AG09309 (cell line): ENCODE results near the gene MSX1.

Source experiments
- DNase-seq: peaks from one replicate; pipeline ENCODE4 v3.0.0-alpha.2; 2010; ENCODE audit warnings: low read depth
- H3K4me3 ChIP-seq: 2 replicates; pipeline ENCODE4 v1.5.1; 2011; ENCODE audit warnings: mild to moderate bottlenecking, low read depth, low read length, moderate library complexity; ENCODE audit not compliant: control insufficient read depth
- TF ChIP-seq, protein P1 (sequence below): IDR thresholded peaks from 2 replicates; pipeline ENCODE4 v1.5.1; 2011; ENCODE audit warnings: mild to moderate bottlenecking, low read depth, low read length, inconsistent platforms; ENCODE audit not compliant: insufficient read depth, control insufficient read depth; ENCODE audit errors: missing control alignments

MSX1 gene

GRCh38 chr4:4884611-4885010 lies 25.1 kb downstream of the MSX1 start:
- H3K4me3 ChIP-seq: no peak overlapping the region
- DNase-seq: no peak
- TF ChIP-seq, protein P1, sequence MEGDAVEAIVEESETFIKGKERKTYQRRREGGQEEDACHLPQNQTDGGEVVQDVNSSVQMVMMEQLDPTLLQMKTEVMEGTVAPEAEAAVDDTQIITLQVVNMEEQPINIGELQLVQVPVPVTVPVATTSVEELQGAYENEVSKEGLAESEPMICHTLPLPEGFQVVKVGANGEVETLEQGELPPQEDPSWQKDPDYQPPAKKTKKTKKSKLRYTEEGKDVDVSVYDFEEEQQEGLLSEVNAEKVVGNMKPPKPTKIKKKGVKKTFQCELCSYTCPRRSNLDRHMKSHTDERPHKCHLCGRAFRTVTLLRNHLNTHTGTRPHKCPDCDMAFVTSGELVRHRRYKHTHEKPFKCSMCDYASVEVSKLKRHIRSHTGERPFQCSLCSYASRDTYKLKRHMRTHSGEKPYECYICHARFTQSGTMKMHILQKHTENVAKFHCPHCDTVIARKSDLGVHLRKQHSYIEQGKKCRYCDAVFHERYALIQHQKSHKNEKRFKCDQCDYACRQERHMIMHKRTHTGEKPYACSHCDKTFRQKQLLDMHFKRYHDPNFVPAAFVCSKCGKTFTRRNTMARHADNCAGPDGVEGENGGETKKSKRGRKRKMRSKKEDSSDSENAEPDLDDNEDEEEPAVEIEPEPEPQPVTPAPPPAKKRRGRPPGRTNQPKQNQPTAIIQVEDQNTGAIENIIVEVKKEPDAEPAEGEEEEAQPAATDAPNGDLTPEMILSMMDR: no peak

GRCh38 chr4:4887426-4887825 lies 28.0 kb downstream of the MSX1 start:
- no peak overlapping the region for H3K4me3 ChIP-seq
- TF ChIP-seq, protein P1: no peak
- no peak for DNase-seq

DNA sequence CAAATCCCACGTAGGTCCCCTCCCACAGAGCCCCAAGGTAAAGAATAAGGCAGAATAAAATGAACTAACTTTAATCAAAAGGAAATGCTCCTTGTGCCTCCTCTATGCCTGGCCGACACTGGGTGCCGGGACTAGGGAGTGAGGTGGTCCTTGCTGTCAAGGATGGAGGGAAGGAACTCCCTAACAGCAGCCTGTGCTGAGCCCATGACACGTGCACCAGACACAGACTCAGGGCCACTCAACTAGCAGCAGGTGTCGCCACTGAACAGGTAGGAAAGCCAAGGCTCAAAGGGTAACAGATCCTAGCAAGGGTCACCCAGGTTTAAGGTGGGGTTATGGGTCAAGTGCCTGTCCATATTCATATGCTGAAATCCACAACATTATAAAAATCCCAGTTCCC lies 29.2 kb downstream of the MSX1 start:
- TF ChIP-seq, protein P1: no peak
- no peak overlapping the region for H3K4me3 ChIP-seq
- DNase-seq: no peak

- H3K4me3 ChIP-seq: no peak overlapping the region
- DNase-seq: no peak
- TF ChIP-seq, protein P1: no peak
Observed at GRCh38 chr4:4889781-4890180, 30.3 kb downstream of the MSX1 start.

- DNase-seq: no peak
- TF ChIP-seq, protein P1: no peak
- no peak overlapping the region for H3K4me3 ChIP-seq
Observed at GRCh38 chr4:4890574-4891255, 31.2 kb downstream of the MSX1 start.

DNA sequence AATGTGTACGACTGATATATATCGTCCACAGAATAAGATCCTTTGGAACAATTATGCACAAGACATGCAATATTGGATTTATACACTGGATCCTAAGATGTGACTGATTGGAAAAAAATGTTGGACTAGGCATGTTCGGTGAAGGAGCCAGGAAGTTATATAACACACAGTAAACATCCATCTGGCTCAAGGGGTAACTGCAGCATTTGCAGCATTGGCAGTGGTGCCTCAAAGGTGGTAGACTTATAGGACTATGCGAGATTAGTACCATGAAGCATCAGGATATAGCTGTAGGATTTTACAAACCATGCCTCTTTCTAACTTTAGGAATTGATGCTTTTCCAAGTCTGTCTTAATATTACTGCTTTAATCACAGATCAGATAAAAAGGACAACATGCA lies 34.3 kb downstream of the MSX1 start:
- no peak overlapping the region for H3K4me3 ChIP-seq
- TF ChIP-seq, protein P1: no peak
- DNase-seq: no peak

DNA sequence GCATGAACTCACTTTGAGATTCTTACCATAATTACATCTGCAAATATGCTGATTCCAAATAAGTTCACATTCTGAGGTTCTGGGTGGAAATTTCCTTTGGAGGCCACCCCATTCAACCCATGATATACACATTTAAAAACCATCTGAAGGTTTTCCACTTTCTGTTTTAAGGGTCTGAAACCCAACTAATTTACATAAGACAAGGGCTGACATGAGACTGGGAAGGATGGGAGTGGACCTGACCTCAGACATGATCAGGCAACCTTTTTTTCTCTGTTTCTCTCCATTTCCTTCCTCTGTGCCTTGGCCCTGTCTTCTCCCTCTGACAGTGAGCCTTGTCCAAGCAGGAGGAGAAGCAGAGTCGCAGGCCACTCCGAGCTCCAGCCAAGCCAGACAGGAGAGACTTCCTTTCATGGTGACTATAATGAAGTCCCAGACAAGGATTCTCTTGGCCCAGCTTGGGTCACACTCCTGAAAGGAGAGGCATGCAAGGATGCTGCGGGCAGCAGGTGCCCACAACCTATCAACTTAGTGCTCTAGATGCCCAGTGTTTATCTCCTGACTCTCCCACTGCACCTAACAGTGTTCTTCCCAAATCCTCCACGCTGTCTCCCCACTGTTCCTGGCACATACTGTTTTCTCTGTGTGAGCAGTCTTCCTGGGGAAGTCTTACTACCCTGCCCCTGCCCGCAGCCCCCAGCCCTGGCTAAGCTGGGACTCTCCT lies 39.9 kb downstream of the MSX1 start:
- no peak for DNase-seq
- TF ChIP-seq, protein P1: no peak
- H3K4me3 ChIP-seq: no peak overlapping the region
